Measurements from ENCODE around the gene MAP3K3.

MAP3K3 gene

DNA sequence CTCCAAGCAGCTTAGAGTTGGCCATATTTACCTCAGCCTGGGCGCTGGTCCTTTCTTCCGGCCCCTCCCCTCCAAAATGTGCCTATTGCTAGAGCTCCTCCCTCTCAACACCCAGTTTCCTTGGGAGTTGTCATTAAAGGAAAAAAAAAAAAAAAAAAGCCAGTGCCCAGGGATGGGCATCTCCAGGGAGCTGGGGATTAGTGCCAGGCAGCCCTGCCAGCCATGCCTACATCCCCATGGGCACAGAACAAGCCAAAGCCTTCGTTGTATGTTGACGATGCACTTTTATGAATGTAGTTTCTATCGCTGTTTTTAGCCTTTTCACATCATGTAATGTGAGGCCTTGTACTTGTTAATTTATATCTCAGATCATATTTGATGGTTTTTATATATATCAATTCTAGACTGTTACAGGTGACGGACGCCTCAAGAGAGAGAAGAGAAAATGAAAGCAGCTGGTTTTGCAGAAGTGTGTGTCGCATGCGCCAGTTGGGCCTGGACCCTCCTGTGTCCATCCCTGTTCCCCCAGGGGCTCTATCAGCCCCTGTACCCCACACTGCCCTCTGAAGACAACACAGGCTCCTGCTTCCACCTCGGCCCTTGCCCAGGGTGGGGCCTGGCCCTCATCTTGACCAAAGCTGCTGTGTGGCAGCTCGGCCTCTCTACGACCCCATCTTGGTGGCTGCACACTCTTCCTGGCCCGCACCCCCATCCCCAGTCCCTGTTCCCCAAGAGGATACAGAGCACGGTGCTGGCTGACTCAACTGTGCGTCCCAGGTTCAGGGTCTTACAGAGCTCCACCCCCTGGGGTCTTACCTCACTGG is 72.9 kb downstream of the MAP3K3 start:
- no peak for DNase-seq

DNA sequence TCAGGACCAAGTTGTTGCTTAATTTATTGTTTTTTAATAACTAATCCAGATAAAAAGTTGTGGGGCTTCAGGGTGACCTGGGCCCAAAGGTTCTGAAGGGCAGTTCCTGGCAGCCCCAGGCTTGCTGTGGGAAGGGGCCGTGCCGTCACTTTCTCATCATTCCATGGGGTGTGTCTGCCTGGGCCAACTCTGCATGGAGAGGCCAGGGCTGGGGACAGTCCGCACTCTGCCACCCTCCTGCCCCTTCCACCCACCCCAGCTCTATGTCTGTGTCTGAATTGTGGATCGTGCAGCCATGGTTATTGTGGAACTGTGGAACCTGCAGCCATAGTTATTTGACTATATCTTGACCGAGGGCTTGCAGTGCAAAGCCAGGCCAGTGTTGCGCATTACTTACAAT is 73.7 kb downstream of the MAP3K3 start:
- DNase-seq: no peak

DNA sequence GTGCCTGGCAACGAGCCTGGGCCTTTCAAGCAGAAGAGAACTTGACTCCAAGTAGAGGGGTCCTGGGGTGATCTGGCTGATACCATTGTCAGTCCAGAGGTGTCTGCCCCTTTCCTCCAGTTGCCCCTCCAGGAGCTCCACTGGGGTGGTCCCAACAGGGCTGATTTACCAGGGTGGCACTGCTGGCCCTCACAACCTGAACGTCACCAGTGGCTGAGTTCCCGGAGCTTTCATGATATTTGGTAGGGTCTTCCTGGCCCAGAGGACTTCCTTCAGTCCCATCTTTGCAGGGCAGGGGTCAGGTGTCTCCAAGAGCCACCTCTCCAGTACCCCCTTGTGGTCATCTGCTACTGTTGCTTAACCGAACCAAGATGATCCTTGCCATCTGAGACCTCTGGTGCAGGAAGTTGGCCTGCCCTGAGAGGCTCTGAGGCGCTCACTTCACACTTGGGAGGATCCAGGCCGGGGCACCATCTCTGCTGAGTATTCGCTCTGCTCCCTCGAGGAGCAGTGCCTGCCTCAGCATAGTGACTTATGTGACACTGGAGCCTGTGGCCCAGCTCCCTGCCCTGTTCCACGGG is 74.3 kb downstream of the MAP3K3 start:
- peak; percentile 13 for DNase-seq

DNA sequence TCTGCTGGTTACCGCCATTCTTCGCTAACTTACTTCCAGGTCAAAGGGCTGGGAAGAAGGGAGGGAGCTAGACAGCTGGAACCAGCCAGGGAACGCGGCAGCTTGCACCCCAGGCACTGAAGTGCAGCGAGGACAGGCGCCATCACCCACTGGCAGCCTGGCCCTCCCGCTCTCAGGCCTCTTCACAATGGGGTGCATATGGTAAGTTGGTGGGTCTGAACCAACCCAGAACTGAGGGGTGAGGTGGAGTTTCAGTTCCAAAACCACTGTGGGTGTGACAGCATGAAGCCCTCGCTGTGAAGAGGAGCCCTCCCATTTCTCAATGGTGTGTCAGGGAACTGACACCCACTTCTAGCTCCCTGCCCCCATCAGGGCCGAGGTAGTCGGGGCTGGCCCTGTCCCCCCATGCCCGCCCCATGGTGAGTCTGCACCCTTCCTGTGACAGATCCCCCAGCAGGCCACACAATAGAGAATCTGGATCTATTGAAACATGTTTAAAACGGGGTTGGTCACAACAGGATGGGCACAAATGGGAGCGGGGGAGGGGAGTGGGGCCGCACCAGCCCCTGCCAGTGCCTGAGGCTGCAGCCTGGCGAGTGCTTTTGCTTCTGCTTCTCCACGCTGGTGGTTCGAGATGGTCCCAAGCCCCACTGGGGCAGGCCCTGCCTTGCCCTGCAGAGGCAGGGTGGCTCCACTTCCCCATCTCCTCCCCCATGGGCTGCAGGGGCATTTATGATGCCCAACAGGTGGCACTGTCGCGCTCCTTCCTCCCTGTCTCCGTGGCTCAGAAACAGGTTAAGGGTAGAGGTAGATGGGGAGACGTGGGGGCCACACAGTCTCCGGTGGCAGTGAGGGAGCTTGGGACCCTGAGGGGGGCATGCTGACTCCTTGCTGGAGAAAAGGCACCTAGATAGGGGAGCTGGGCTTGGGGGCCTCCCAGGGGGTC is 75.4 kb downstream of the MAP3K3 start:
- DNase-seq: no peak

DNA sequence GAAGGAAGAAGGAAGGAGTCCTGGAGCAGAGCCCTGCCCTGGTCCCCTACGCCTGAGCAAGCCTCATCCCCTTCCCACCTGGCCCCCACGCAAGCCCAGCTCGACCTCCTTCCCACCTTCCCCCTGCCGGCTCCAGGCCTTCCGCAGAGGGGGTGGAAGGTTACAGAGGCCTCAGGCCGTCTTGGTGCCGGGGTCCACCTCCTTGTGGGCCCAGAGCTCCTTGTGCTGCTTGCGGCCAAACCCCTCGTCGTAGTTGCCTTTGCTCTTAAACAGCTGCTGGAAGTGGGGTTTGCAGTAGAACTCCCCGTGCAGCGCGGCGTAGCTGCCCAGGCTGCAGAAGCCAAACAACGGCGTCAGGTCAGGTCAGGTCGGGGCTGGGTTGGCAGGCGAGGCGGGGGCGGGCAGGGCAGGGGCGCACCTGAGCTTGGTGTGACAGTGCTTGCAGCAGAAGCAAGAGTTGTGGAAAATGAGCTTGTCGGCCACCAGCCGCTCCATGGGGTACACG is 76.2 kb downstream of the MAP3K3 start:
- no peak for DNase-seq

DNA sequence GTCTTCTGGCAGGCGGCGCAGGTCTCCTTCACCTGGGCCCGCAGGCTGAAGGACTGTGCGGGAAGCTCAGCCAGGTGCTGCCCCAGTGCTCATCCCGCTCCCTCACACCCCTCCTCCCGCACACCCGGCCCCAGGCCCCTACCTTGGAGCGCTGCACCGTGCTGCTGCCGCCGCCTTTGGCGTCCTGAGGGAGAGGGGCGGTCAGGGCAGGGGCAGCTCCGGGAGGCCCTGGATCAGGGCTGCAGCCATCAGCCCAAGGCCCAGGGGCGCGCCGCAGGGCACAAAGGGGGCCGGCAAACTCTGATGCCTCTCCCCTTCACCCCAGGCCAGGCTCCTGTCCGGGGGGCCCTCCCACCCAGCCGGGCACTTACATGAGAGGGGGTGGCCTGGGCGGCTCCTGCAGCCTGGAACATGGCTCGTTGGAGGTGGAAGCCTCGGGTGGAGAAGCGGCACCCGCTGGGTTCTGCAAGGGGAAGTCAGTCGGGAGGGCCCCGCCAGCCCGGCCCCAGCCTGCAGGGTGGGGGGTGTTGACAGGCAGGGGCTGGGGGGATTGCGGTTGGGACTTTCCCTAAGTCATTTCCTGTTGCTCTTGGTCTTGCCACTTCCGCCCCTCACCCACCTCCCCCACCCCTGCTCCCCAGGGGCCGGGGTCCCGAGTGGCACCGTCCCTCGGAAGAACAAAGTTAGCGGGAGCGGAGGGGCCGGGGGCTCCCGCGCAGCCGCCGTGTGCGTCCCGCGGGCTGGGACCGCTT is 76.8 kb downstream of the MAP3K3 start:
- no peak for DNase-seq

DNA sequence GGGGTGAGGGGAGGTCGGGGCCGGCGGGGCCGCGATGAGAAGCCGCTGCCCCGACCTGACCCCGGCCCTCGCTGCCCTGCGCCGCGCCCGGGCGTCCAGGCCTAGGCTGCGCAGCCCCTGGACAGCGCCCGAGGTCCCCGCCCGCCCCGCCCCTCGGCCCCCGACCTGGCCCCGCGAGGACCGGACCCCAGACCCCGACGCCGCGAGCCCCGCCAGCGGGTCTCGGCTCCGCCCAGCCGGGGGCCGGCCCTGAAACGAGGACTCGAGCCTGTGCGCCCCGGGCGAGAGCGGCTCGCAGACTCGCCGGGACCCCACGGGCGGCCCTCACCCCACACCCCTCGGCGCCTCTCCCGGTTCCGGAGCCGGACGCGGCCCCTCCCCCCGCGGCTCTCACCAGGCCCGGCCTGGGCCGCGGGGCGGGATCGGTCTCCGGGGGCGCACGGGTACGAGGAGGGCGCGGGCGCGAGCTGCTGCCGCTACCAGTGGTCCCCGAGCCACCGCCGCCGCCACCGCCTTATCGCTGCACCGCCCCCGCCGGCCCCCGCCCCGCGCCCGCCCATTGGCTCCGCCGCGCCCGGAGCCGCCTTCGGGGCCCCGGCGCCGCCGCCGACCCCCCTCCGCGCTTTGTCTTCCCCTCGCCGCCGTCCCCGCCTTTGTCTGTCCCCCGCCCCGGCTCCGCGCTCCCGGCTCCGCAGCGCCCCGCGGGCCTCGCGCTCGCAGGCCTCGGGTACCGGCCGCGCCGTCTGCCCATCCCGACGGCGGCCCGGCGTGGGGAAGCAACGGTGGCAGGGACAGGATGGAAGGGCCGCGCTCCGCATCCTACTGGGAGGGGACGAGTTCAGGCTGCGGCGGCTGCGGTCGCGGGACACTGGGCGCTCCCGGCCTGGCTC is 77.7 kb downstream of the MAP3K3 start, which contains the start of gene LIMD2:
LIMD2 (minus strand) TSS at position 488 of the 890 bp plus-strand sequence. CDS start 827 bp downstream, outside the sequence.
- no peak for DNase-seq

DNA sequence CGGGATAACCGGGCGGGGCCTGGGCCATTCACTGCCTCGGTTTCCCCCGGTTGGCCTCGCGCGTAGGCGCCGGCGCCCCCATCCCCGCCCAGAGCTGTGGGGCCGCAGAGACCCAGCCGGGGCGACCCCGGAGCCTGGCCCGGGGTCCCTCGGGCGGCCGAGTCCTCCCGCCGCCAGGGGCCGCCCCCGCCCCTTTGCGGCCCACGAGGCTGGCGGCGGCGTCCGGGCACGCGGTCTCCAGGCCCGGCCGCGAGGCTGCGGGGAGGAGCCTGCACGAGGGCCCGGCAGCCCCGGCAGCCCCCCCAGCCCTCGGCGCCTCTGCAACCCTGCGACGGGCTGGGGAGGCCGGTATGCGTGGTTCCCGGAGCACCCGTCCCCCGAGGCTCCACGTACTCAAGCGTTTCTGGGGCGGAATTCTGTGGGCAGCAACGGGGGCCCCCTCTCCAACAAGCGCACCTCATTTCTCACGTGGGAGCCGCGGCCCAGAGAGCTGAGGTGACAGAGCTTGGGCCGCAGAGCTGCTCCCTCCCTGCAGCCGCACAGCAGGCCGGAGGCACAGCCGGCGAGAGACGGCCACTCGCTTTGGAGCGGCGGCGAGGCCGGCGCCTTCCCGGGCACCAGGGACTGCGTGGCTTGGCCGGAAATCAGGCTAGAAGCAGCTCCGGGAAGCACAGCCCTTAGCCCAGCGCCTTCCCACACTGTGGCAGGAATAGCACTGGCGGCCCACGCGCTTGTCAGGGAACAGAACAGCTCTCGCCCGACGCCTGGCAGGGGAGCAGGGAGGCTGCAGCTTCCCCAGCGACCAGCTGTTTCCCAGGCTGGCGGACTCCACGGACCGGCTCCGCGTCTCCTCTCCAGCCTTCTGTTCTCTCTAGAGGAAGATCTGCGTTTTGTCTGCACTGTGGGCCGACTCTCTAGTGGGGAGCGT is 78.6 kb downstream of the MAP3K3 start:
- DNase-seq: no peak

DNA sequence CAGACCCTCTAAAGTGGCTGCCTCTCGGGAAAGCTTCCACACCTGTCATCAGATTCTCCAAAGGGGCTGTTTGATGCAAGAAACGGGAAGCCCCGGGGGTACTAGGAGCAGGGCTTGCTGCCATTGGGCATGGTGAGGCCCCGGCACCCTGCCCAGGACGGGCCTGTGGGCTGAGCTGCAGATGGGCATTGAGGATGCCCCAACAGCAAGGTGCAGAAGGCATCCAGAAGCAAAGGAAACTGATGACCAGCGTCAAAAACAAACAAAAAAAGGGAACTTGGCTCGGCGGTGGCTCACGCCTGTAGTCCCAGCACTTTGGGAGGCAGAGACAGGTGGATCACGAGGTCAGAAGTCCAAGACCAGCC is 79.2 kb downstream of the MAP3K3 start:
- no peak for DNase-seq

DNA sequence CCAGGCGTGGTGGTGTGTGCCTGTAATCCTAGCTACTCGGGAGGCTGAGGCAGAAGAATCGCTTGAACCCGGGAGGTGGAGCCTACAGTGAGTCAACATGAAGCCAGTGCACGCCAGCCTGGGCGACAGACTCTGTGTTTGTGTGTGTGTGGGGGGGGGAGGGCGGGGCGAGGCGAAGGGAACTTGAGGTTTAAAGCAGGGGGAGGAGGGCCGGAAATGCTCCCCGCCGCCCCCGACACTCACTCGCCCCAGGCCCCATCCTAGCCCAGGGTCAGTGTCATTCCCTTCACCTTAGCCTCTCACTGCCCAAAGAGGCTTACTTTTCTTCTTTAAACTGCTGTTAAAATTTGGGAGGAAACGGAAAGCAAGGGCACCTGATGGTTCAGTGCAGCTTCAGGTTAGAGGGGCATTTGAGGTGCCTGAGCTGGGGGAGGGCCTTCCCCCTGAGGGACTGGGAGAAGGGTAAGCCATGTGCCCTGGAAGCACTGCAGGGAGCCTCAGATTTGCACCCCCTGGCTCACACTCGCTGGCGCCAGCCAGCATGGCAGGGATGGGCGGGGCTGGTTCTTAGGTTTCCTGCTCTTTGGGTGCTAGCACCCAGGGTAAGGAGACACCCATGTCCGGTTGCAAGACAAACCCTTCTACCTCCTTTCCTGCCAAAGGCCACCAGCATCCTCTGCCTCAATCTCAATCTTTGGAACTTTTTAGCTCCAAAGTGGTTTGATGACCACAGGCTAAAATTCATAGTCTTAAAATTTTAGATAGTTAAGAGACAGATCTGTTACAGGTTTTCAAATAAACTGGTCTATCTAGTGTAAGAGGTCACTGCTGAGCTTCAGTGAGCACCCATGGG is 79.9 kb downstream of the MAP3K3 start:
- DNase-seq: no peak

DNA sequence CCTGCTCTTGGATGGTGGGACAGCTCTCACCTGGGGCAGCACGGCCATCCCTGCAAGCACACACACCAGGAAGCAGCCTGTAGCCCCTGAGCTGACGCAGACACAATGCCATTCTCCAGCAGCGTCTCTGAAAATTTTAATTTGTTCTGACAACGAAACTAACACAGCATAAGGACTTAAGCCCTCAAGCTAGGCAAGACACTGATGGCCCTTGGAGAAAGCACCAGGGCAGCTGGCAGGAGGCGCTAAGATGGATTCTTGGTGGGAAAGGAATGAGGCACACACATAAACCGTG is 80.5 kb downstream of the MAP3K3 start:
- no peak for DNase-seq

DNA sequence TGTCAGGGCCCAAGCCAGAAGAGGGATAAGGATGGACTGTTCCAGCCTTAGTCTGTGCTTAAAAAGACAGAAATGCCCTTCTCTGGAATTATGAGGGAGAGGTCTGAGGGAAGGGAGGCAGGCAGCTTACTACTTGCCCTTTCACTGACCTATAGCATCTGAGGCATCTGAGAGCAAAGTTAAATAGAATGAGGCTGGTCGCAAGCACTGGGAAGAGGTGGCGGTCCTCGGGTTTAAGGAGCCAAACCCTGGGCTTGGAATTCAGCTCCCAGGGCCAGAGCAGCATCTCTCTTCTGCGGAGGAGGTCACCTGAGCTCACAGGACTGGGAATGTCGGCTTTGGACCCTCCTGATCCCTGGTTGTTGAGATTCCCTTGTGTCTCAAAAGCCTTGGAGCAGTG is 80.8 kb downstream of the MAP3K3 start:
- DNase-seq: no peak

DNA sequence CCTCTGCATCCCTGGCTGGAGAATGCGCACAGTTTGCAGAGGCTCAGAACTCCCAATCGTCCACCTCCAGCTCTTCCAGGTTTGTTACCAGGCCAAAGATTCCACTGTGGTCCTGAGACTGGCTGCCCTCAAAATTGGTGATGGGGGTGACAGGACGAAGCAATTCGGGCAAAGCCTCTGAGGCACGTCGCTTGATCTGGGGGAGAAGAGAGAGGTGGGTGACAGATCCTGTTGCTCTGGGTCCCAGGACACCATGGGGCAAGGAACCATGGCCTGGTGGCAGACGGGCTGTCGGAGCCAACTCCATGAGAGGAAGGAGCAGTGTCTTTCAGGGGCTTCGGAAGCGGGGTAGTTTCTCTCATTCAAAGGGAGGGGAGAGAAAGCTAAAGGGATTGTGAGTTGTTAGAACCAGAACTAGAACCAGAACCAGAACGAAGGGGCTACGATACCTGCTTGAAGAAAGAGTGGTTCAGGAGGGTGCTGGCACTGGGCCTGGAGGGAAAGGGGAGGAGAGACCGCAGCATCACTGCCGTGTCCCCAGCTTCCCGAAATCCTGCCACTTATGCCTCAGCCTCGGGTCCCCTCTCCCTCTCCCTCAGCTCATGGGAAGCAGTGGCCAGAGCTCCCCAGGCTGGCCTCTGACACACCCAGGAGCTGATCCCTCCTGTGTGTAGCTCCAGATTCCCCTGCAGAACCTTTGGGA is 81.5 kb downstream of the MAP3K3 start:
- DNase-seq: no peak

DNA sequence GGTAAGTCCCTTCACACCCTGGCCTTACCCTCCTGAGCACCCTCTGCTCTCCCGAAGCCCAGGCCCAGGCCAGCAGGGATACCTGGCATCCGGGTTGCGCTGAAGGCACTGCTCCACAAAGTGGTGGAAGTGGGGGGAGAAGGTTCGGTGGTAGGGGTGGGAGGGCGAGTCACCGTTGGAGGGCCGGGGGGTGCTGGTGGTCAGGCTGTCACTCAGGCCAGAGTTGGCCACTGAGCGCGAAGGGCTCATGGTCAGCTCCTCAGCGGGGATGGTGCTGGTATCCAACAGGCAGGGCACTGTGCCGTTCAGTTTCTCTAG is 82.0 kb downstream of the MAP3K3 start:
- DNase-seq: no peak

DNA sequence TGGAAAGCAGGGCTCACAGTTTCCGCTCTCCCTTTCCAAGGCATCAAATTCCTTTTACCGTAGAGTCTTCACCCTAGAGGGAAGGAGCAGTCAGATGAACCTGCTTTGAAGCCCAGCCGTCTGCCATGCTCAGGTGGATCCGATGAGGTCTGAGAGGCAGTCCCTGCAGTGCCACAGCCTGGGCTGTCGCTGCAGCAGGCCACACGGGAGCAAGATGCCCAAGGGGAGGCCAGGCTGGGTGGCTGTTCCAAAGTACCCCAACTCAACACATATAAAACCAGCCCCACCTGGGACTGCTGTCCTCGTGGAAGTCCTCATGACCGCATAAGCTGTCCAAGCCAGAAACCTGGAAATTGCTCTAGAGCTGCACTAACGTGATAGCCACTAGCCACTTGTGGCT is 82.6 kb downstream of the MAP3K3 start:
- no peak for DNase-seq

DNA sequence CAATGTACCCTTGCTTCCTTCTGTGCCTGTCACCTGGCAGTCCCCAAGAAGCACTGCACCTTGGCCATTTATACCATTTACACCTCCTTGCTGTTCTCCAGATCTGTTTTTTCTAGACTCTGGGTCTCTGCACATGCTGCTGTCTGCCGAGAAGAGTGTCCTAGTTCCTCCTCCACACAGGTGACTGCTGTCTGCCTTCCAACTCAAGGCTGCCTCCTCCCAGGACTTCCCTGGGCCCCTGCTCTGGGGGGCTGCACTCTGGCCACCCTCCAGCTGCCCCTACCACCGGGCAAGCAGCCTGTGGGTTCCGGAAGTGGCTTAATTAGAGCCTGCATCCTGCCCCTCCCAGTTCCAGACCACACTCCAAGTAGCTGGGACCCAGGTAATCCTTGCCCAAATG is 83.4 kb downstream of the MAP3K3 start:
- DNase-seq: no peak

DNA sequence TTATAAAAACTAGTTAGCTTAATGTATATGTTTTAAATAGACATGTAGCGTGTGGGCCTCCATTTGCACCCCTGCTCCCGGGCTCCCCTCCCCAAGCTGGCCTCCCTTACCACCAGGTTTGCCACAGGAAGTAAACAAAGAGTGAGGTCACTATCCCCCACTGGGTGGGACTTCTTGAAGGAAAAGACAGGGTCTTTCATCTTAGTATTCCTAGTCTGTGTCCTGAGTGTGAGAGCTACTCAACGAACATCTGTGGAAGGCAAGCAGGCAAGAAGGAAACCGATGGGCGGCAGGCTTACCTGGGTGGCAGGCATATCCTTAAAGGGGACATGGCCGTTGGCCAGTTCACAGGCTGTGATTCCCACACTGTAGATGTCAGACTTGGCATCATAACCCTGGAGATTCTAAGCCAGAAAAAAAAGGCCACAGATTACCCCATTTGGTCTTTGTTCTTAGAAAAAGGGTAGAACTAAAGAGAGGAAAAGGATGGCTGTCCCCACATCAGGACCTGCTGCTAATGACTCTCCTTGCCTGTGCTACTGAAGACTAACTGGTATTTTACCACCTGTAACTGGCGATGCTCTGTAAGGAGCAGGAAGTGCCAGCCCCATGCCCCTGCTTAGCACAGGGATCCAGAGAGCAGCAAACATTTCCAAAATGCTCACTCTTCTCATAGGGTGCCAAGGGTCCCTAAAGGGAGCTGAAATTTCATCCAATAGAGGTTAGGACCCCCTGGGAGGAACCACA is 84.3 kb downstream of the MAP3K3 start:
- DNase-seq: no peak

DNA sequence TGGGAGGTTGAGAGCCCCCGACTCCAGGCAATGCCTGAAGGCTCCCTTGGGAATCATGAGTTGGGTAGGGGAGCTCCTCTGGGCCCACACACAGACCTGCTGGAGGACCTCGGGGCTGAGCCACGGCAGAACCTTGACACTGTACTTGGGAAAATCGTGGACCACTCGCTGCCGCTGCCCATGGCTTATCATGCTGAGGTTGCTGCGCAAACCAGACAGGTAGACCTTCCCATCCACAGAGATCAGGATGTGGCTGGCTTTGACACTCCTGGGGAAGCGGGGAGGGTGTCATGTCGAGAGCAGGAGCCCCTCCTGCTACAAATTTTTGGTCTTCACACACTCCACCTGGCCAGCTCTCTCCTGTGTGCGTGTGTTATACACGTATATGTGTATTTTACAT is 84.9 kb downstream of the MAP3K3 start:
- no peak for DNase-seq

Data from HCEC 1CT (cell line).